GM12801 (cell line): ENCODE results near the gene ZNF516.

Experiments
- TF ChIP-seq, protein P1 (sequence below): IDR thresholded peaks from one replicate; pipeline ENCODE4 v1.5.1; 2011; ENCODE audit warnings: control low read depth; ENCODE audit not compliant: insufficient read length; ENCODE audit errors: extremely low read depth

The ZNF516 gene

DNA sequence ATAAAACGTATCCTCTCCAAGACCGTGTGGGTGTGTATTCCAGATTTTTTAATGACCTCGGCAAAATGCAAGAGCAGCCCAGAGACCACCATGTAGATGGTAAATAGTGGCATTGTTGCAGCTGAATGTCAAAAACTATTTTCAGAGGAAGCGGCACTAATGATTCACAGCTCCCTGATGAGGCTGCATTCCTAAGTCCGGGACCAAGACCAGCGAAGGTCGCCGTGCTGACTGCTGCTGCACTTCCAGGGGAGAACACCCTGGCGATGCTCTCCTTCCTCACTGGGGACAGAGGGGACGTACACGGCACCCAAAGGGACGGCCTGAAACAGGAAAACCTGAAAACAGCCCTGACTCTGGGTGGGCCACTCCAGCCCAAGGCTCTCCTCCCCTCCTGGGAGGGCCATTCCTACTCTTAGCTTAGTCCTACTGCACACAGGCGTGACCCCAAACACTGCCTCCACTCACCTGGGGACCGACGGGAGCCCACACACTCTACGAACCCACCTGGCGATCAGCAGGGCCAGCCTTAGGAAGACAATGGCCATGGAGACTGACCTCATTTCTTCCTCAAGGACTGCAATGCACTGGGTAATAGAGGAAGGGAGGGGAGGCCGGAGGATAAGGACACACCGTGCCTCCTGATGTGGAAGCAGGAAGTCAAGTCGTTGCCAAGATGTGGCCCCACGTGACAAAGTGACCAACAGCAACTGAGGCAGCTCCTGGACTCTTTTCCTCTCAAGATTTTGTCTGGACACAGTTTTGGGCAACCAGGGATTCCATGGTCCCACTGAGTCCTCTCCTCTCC, 82.8 kb downstream of the ZNF516 start:
- TF ChIP-seq, protein P1, sequence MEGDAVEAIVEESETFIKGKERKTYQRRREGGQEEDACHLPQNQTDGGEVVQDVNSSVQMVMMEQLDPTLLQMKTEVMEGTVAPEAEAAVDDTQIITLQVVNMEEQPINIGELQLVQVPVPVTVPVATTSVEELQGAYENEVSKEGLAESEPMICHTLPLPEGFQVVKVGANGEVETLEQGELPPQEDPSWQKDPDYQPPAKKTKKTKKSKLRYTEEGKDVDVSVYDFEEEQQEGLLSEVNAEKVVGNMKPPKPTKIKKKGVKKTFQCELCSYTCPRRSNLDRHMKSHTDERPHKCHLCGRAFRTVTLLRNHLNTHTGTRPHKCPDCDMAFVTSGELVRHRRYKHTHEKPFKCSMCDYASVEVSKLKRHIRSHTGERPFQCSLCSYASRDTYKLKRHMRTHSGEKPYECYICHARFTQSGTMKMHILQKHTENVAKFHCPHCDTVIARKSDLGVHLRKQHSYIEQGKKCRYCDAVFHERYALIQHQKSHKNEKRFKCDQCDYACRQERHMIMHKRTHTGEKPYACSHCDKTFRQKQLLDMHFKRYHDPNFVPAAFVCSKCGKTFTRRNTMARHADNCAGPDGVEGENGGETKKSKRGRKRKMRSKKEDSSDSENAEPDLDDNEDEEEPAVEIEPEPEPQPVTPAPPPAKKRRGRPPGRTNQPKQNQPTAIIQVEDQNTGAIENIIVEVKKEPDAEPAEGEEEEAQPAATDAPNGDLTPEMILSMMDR: no peak

DNA sequence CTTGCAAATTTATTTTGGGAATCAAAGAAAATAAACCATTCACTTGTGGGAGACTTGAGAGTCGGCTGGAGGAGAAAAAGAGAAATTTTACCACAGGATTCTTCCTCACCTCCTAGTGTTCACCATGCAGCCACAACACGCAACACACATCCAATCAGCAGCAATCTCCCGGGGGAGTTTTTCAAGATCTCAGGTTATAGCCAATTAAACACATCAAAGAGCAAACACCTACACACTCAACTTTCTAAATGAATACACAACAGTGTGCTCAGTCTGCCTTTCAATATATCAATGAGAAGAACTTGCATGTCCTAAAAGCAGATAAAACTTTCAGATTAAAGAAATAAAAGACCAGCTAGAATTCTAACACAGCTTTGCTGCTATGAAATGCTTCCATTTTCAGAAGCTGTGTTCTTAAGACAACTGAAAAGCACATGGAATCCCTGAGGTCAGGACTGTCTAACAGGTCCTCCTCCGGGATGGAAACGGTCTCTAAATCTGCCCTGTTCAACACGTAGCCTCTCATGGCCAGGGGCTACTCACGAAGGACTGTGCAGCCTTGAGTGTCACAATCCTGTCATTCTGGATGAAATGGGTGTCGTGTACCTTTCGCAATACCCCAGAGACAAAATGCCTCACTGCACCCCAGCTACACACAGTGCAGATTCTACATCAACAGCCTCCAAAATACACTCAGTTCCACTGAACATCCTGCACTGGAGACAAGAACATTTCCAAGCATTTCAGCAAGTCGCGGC, 84.2 kb downstream of the ZNF516 start:
- TF ChIP-seq, protein P1: no peak

DNA sequence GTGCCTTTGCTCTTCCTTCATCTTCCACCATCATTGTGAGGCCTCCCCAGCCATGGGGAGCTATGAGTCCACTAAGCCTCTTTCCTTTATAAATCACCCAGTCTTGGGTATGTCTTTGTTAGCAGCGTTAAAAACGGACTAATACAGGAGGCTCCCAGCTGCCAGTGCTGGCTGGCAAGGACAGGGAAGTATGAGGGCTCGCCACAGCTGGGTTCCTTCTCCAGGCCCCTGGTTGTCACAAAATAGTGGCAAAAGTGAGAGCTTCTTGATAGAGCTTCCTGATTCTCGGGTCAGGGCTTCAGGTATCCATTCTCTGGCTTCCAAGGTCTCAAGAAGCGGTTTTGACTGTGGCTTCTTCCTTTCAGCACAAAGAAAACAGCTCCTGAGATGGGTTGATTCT, 85.0 kb downstream of the ZNF516 start:
- TF ChIP-seq, protein P1: no peak

DNA sequence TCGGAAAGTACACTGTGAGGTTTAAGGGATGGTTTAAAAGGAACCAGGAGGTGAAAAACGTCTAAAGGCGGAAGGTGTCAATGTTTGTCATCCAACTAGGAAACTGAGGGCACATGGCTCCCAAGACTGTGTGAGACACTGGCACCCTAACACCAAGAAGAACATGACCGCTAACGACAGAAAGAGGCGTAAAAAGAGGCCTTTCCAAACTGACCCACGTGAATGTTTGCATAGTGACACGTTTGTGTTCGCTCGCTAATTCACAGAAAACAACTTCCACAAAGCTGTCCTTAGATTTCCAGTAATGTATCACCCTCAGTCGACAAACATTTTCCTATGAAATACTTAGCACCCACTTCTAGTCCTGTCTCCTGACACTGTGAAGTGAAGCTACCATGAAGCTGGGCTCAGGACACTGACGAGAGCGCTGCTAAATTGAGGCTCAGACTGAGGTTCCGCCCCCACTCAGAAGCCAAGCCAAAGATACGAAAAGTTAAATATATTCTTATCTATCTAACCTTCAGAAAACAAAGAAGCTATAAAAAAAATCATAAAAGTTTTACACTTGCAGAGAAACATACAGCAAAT, 86.5 kb downstream of the ZNF516 start:
- TF ChIP-seq, protein P1: no peak

DNA sequence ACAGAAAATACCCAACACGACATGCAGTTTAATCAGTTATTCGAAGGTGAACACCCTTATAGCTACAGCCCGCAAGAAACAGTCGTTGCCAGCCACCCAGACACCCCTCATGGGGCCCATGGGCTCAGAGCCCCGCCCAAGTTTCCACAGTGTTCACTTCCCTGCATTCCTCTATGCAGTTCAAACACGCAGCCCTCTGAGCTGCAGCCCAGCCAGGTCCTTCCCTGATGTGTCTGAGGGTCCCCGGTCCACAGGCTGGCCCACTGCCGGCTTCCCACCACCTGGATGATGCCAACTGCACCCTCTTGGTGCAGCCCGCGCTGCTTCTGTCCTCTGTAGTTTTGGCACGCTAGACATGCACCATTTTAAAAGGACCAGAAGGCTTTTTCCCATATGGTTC, 87.4 kb downstream of the ZNF516 start:
- TF ChIP-seq, protein P1: no peak

DNA sequence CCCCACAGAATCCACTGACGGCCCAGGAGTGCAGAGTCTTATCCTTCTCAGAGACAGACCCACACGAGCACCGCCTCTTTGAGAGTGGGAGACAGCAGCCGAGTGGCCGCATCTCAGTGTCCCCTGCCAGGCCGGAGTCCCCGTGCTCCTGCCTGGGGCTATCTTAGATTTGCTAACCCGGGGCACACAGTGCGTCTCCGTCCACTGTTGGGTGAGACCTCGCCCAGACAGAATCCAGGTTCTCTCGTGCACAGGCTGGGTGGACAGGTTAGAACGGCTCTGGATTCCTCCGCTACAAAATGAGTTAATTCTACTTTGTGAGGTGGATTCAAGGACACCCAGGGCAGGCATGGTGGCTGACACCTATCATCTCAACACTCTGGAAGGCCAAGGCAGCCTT, 88.3 kb downstream of the ZNF516 start:
- TF ChIP-seq, protein P1: no peak

DNA sequence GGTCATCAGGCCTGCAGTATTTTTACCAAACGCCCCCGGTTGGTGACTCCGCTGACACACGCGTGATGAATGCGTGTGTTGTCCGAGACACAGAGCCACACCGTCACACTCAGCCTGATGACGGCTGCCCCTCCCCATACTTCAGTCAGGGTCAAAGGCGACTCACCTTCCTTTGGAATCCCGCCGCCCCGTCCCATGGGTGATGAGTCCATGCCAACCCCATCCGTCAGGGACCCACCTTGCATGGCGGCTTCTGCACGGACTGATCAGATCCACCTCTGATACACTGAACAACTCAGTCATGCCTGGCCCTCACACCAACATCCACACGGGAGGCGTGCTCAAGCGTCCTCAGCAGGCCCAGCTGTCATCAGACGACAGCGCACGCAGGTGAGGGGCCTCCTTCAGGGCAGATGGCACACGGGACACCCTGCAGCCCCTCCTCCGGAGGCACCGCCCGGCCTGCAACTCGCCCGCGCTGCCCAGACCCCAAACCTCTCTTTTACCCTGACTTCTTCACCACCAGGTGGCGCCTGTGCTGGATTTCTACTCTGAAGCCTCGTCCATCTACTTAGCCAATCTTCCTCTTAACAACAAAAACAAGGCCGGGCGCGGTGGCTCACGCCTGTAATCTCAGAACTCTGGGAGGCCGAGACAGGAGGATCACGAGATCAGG, 89.2 kb downstream of the ZNF516 start:
- TF ChIP-seq, protein P1: no peak
